A204.1 (cell line): ENCODE data around the gene WNT2.
"Not testable (repeated sequence)": the region's sequence is repeated elsewhere in the genome, so short reads cannot be mapped to it uniquely, and the experiment has no call there.

Source experiments
- FAIRE-seq: peaks from 2 replicates; lab custom pipeline; 2012; peaks lifted over from hg19 to GRCh38; lab: Jason Lieb, UNC

Gene WNT2

GRCh38 chr7:117302396-117302795, 20.5 kb downstream of the WNT2 start:
- no peak for FAIRE-seq

- not testable (repeated sequence) for FAIRE-seq
Measured at GRCh38 chr7:117300506-117300905, 22.4 kb downstream of the WNT2 start.

- no peak for FAIRE-seq
Measured at GRCh38 chr7:117297606-117298005, 25.3 kb downstream of the WNT2 start.

- FAIRE-seq: no peak
Measured at GRCh38 chr7:117296066-117296465, 26.8 kb downstream of the WNT2 start.

GRCh38 chr7:117285826-117286225, 37.0 kb downstream of the WNT2 start:
- no peak for FAIRE-seq

- FAIRE-seq: no peak
Measured at GRCh38 chr7:117284692-117285091, 38.2 kb downstream of the WNT2 start.

- FAIRE-seq: no peak
Measured at GRCh38 chr7:117283779-117284178, 39.1 kb downstream of the WNT2 start.

- no peak for FAIRE-seq
Measured at GRCh38 chr7:117283371-117283770, 39.5 kb downstream of the WNT2 start.

GRCh38 chr7:117282239-117282812, 40.5 kb downstream of the WNT2 start:
- FAIRE-seq: no peak

- FAIRE-seq: no peak
Measured at GRCh38 chr7:117281562-117281961, 41.3 kb downstream of the WNT2 start.

- no peak for FAIRE-seq
Measured at GRCh38 chr7:117279931-117280557, 42.8 kb downstream of the WNT2 start.

- no peak for FAIRE-seq
Measured at GRCh38 chr7:117279203-117279602, 43.7 kb downstream of the WNT2 start.

GRCh38 chr7:117278040-117278439, 44.8 kb downstream of the WNT2 start:
- no peak for FAIRE-seq

GRCh38 chr7:117277576-117277975, 45.3 kb downstream of the WNT2 start:
- FAIRE-seq: no peak

GRCh38 chr7:117274951-117275350, 47.9 kb downstream of the WNT2 start:
- FAIRE-seq: no peak

- FAIRE-seq: no peak
Measured at GRCh38 chr7:117273814-117274225, 49.0 kb downstream of the WNT2 start.

- no peak for FAIRE-seq
Measured at GRCh38 chr7:117273325-117273724, 49.5 kb downstream of the WNT2 start.

GRCh38 chr7:117272017-117272759, 50.7 kb downstream of the WNT2 start:
- FAIRE-seq: no peak

GRCh38 chr7:117271566-117271965, 51.3 kb downstream of the WNT2 start:
- no peak for FAIRE-seq

GRCh38 chr7:117270371-117270770, 52.5 kb downstream of the WNT2 start:
- FAIRE-seq: no peak

- FAIRE-seq: no peak
Measured at GRCh38 chr7:117269886-117270285, 53.0 kb downstream of the WNT2 start.

GRCh38 chr7:117269417-117269816, 53.4 kb downstream of the WNT2 start:
- FAIRE-seq: no peak

- no peak for FAIRE-seq
Measured at GRCh38 chr7:117264716-117265115, 58.1 kb downstream of the WNT2 start.

- FAIRE-seq: peak; percentile 30
Measured at GRCh38 chr7:117262546-117262945, 60.3 kb downstream of the WNT2 start.
